B cell (primary cell): ENCODE results near the gene CCR9. TPM values are rescaled to one million over a fixed set of nuclear protein-coding genes. Genes with fewer than 3 reads are reported as not detected.

Experiments
- ATAC-seq: fragments of 200-7000 bp; cut with Tn5 transposase; one replicate; pipeline ENCODE4 v1.10.0; 2021; ENCODE audit warnings: low read depth, mild to moderate bottlenecking, moderate number of reproducible peaks, moderate library complexity
- CTCF ChIA-PET: fragments of 350-600 bp; sonication (Branson Sonifier 250); formaldehyde crosslinking; loops from one replicate; lab custom pipeline; 2021; ENCODE audit warnings: antibody characterized with exemption, inconsistent platforms; lab: Charles Lee
- POLR2A ChIA-PET: fragments of 350-600 bp; sonication (Branson Sonifier 250); formaldehyde crosslinking; loops from one replicate; lab custom pipeline; 2021; ENCODE audit warnings: antibody characterized with exemption; lab: Charles Lee
- DNase-seq: peaks from one replicate; pipeline ENCODE4 v3.0.0; 2013
- H2AFZ ChIP-seq: 2 replicates; pipeline ENCODE4 v1.6.1; 2012; ENCODE audit warnings: mild to moderate bottlenecking, low read depth, low read length; ENCODE audit not compliant: insufficient read depth, poor library complexity, severe bottlenecking
- H3K27ac ChIP-seq, 2 donors: 1 replicate in 1 of 2; 2 replicates in 1 of 2; pipeline ENCODE4 v1.5.1; 2012 to 2013; ENCODE audit warnings: low read length in 2 of 2, mild to moderate bottlenecking in 2 of 2, moderate library complexity in 1 of 2
- H3K27me3 ChIP-seq, 4 experiments: fragments of 200-600 bp in 1 of 4; sonication (generic) in 1 of 4; replicated peaks in 1 of 4; 1 replicate in 2 of 4; 2 replicates in 2 of 4; pipeline versions ENCODE4 v1.6.1 to v1.7.0; 2013 to 2016; ENCODE audit warnings: low read length in 3 of 4, mild to moderate bottlenecking in 2 of 4, mixed read lengths in 1 of 4, moderate library complexity in 1 of 4; ENCODE audit not compliant: insufficient read depth in 4 of 4, control insufficient read depth in 3 of 4; ENCODE audit errors: control extremely low read depth in 1 of 4
- H3K36me3 ChIP-seq, 2 experiments: replicated peaks in 1 of 2; 1 replicate in 1 of 2; 2 replicates in 1 of 2; pipeline versions ENCODE4 v1.6.1 to v1.7.1; 2013; ENCODE audit warnings: low read length in 1 of 2; ENCODE audit not compliant: insufficient read depth in 2 of 2, control insufficient read depth in 1 of 2; ENCODE audit errors: control extremely low read depth in 1 of 2, extremely low read depth in 1 of 2
- H3K4me1 ChIP-seq, 2 donors: fragments of 200-600 bp in 1 of 2; sonication (generic) in 1 of 2; 1 replicate in 1 of 2; 2 replicates in 1 of 2; pipeline versions ENCODE4 v1.5.1 to v1.6.1; 2013 to 2017; ENCODE audit warnings: low read length in 2 of 2; ENCODE audit not compliant: control insufficient read depth in 2 of 2, insufficient read depth in 2 of 2
- H3K4me2 ChIP-seq: replicated peaks from 2 replicates; pipeline ENCODE3; 2012; ENCODE audit warnings: mild to moderate bottlenecking, low read depth, low read length; ENCODE audit not compliant: poor library complexity, severe bottlenecking
- H3K4me3 ChIP-seq, 5 experiments: fragments of 200-600 bp in 1 of 5; sonication (generic) in 1 of 5; 1 replicate in 3 of 5; 2 replicates in 2 of 5; pipeline versions ENCODE4 v1.5.1 to v1.7.0; 2011 to 2016; ENCODE audit warnings: low read length in 4 of 5, mild to moderate bottlenecking in 4 of 5, low read depth in 2 of 5, control low read depth in 1 of 5, moderate library complexity in 1 of 5; ENCODE audit not compliant: insufficient read depth in 1 of 5; ENCODE audit errors: control extremely low read depth in 1 of 5, extremely low read depth in 1 of 5
- H3K79me2 ChIP-seq: fragments of 200-600 bp; sonication (generic); one replicate; pipeline ENCODE4 v1.6.0; 2016; ENCODE audit warnings: low read length; ENCODE audit not compliant: control insufficient read depth, insufficient read depth
- H3K9ac ChIP-seq: fragments of 200-600 bp; sonication (generic); 2 replicates; pipeline ENCODE4 v1.6.1; 2017; ENCODE audit warnings: mild to moderate bottlenecking, low read length, moderate library complexity
- H3K9me3 ChIP-seq, 3 donors: one replicate each; pipeline versions ENCODE4 v1.6.1 to v1.7.1; 2013; ENCODE audit warnings: low read length in 2 of 3; ENCODE audit not compliant: control insufficient read depth in 2 of 3, insufficient read depth in 1 of 3; ENCODE audit errors: control extremely low read depth in 1 of 3
- H4K20me1 ChIP-seq: 2 replicates; pipeline ENCODE4 v1.6.0; 2012; ENCODE audit warnings: mild to moderate bottlenecking, low read length; ENCODE audit not compliant: insufficient read depth, control insufficient read depth, poor library complexity, severe bottlenecking
- H3K27ac Mint-ChIP-seq: one replicate; pipeline ENCODE4 v1.8.0; 2021; ENCODE audit warnings: mixed read lengths
- H3K27me3 Mint-ChIP-seq: one replicate; pipeline ENCODE4 v1.8.0; 2021; ENCODE audit warnings: mixed read lengths
- H3K4me1 Mint-ChIP-seq: one replicate; pipeline ENCODE4 v1.8.0; 2021; ENCODE audit warnings: mixed read lengths
- H3K4me3 Mint-ChIP-seq: one replicate; pipeline ENCODE4 v1.8.0; 2021; ENCODE audit warnings: mixed read lengths
- H3K9me3 Mint-ChIP-seq: one replicate; pipeline ENCODE4 v1.8.0; 2022; ENCODE audit warnings: mixed read lengths; ENCODE audit not compliant: insufficient read depth
- EZH2 ChIP-seq: IDR thresholded peaks from 2 replicates; pipeline ENCODE4 v1.6.1; 2012; ENCODE audit warnings: borderline replicate concordance, low read depth, mild to moderate bottlenecking, moderate library complexity, low read length; ENCODE audit not compliant: insufficient read depth, poor library complexity, severe bottlenecking
- WGBS: methylation state at CpG from one replicate; pipeline ENCODE4 v1.1.5; 2013; ENCODE audit warnings: missing lambda C conversion rate; ENCODE audit not compliant: insufficient coverage; 5-methylcytosine and 5-hydroxymethylcytosine counted together
- intact Hi-C: fragments of 100-400 bp; cut with micrococcal nuclease; formaldehyde crosslinking; loops from one replicate; pipeline ENCODE4 v1.10.0; 2022
- polyA plus RNA-seq: library from polyadenylated mRNA; depleted of rRNA; stranded (reverse); fragments of >200 nt; gene quantifications from 2 replicates; pipeline ENCODE4 v1.2.3, GENCODE V29; 2012
- total RNA-seq, 2 donors: library from RNA; stranded (reverse); fragments of 120-200 nt in 1 of 2; gene quantifications; 1 replicate in 1 of 2; 2 replicates in 1 of 2; pipeline versions ENCODE4 v1.2.3 to v1.2.4, GENCODE V29; 2013 to 2022
- TF ChIP-seq, protein P1 (sequence below): fragments of 200-600 bp; IDR thresholded peaks from one replicate; pipeline ENCODE4 v1.8.0; 2022; ENCODE audit warnings: antibody characterized with exemption, mild to moderate bottlenecking

Gene CCR9
- total and polyA plus RNA-seq, 2 donors (not counting 1 experiment from before 2014, with no cell fraction given), result 0.76 to 1.1 TPM

DNA sequence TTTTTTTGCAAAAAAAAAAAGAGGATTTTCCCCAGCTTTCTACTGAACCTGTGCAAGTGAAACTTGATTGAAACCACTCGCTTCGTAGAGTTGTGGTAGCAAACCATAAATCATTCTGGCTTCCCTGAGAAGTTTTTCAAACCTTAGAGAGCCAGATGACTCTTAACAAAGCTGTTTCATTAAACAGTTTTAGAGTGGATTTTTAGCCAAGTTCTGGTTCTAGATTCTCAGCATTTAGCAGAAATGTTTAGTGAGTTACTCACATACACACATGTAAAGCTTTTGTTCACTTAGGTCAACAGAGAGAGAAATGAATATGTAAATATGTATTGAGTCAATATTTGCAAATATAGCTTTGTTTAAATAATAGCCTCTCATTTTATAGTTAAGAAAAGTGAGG is 18.1 kb upstream of the CCR9 start:
- ATAC-seq, result no peak
- Mint-ChIP-seq H3K27ac (no peak overlapping the region), H3K4me1 (peaks cover 49% of the 10 kb centered on the region), H3K9me3 (peaks cover 6% of the 10 kb centered on the region), H3K4me3 (no peak overlapping the region), H3K27me3 (no peaks in the 10 kb centered on the region)
- intact Hi-C loops, result no loop called here
- Histone ChIP-seq H3K9ac (no peak overlapping the region), H3K4me2 (no peak overlapping the region), H2AFZ (no peak overlapping the region), H3K27me3 (no peaks in the 10 kb centered on the region), H3K4me1 (peaks cover 23 to 38% of the 10 kb centered on the region in 2 donors), H3K79me2 (no peaks in the 10 kb centered on the region), H3K4me3 (no peak overlapping the region), H4K20me1 (no peaks in the 10 kb centered on the region), H3K9me3 (peaks cover 0 to 4% (median 4%) of the 10 kb centered on the region in 3 donors), H3K36me3 (no peaks in the 10 kb centered on the region), H3K27ac (no peak overlapping the region)
- TF ChIP-seq EZH2, result no peak
- ChIA-PET POLR2A (no interaction called here), CTCF (no interaction called here)
- WGBS, result 72% methylated on average over 2 of the region's 2 CpGs
- DNase-seq, result no peak

DNA sequence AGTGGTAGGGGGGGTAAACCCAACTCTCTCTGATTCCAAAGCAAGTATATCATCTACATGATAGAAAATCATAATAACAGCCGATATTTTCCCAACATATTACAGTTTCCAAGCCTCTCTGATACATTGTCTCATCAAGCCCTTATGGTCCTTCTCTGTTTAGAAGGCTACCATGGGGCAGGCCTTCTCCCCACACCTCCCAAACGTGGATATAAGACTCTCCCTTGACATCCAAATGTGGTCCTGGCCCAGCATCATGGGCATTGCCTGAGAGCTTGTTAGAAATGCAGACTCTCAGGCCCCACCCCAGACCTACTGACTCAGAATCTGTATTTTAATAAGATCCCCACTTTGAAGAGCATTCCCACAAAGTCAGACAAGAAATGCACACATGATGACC is 17.7 kb upstream of the CCR9 start:
- ATAC-seq (no peak), DNase-seq (no peak)
- H3K4me1 Mint-ChIP-seq, result peaks cover 47% of the 10 kb centered on the region
- Histone ChIP-seq H3K4me1 (peaks cover 23 to 38% of the 10 kb centered on the region in 2 donors), H3K27ac (no peak overlapping the region), H4K20me1 (no peaks in the 10 kb centered on the region), H3K36me3 (no peaks in the 10 kb centered on the region), H2AFZ (no peak overlapping the region), H3K9ac (no peak overlapping the region), H3K4me3 (no peak overlapping the region), H3K27me3 (no peaks in the 10 kb centered on the region), H3K4me2 (no peak overlapping the region), H3K79me2 (no peaks in the 10 kb centered on the region), H3K9me3 (peaks cover 0 to under 1% (median under 1%) of the 10 kb centered on the region in 3 donors)
- ChIA-PET CTCF (no interaction called here), POLR2A (no interaction called here)
- intact Hi-C loops, result no loop called here
- H3K4me3 Mint-ChIP-seq, result no peak overlapping the region
- no peak for TF ChIP-seq EZH2
- TF ChIP-seq, protein P1, sequence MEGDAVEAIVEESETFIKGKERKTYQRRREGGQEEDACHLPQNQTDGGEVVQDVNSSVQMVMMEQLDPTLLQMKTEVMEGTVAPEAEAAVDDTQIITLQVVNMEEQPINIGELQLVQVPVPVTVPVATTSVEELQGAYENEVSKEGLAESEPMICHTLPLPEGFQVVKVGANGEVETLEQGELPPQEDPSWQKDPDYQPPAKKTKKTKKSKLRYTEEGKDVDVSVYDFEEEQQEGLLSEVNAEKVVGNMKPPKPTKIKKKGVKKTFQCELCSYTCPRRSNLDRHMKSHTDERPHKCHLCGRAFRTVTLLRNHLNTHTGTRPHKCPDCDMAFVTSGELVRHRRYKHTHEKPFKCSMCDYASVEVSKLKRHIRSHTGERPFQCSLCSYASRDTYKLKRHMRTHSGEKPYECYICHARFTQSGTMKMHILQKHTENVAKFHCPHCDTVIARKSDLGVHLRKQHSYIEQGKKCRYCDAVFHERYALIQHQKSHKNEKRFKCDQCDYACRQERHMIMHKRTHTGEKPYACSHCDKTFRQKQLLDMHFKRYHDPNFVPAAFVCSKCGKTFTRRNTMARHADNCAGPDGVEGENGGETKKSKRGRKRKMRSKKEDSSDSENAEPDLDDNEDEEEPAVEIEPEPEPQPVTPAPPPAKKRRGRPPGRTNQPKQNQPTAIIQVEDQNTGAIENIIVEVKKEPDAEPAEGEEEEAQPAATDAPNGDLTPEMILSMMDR, result no peak
- H3K27me3 Mint-ChIP-seq, result no peaks in the 10 kb centered on the region
- H3K27ac Mint-ChIP-seq, result no peak overlapping the region
- H3K9me3 Mint-ChIP-seq, result peaks cover 2% of the 10 kb centered on the region
- WGBS, result 89% methylated on average over 2 of the region's 2 CpGs
